ENCODE measurements around the gene ADAMTS17.

DNA sequence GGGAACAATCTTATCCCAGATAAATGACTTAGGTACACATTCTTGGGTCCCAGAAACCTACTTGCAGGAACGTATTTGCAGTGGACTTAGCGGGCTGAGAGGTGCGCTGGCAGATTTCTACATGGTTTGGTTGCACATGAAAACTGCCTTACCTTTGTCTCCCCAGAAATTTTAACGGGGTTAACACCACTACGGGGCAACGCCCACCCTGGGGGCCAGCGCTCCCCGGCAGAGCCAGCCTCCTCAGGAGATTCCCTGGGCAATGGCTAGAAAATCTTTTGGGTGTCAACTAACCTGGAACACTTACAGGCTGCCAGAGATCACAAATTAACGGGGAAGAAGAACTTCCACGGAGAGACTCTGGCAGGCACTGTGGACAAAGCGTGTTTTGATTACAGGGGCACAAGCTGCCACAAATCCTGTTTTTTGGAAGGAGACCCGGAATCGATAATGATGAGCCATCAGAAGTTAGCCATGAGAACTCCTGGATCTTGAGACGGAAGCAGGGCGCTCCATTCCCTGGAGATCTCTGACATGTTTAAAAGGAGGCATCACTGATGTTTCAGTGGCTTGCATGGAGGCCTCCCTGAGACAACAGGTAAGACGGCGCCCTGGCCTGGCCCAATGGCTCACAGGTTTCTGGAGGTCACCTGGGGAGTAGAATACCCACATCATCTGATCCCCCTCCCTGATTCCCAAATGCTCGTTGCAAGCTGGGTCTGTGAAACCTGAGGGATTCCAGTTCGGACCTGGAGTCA is 288.9 kb downstream of the ADAMTS17 start:
- TF ChIP-seq POLR2A (IDR thresholded peaks at IDR 0.05; ENCODE audit: low read length) (no peak), GATA1 (IDR thresholded peaks at IDR 0.05; ENCODE audit: low read depth, low read length) (no peak)
